Limb (tissue), 2 donors: ENCODE measurements around the gene GPR157.
A peak's percentile ranks its signal among the peaks of the same experiment; 100 is the strongest.
"Not testable (repeated sequence)": the region's sequence is repeated elsewhere in the genome, so short reads cannot be mapped to it uniquely, and the experiment has no call there.

ENCODE experiments used
- DNase-seq, 2 donors: peaks; one replicate each; pipeline ENCODE4 v3.0.0-alpha.2; 2016; ENCODE audit errors: extremely low spot score in 2 of 2

Gene GPR157

GRCh38 chr1:9146156-9146555, 17.3 kb upstream of the GPR157 start:
- no peak for DNase-seq

GRCh38 chr1:9145714-9146113, 16.8 kb upstream of the GPR157 start:
- no peak for DNase-seq

GRCh38 chr1:9145021-9145668, 16.2 kb upstream of the GPR157 start:
- no peak for DNase-seq

- not testable (repeated sequence) for DNase-seq
These were observed 15.6 kb upstream of the GPR157 start for GRCh38 chr1:9144494-9144893.

GRCh38 chr1:9143250-9143649, 14.3 kb upstream of the GPR157 start:
- DNase-seq, result no peak

- DNase-seq, result no peak
These were observed 11.0 kb upstream of the GPR157 start for GRCh38 chr1:9139930-9140329.

DNA sequence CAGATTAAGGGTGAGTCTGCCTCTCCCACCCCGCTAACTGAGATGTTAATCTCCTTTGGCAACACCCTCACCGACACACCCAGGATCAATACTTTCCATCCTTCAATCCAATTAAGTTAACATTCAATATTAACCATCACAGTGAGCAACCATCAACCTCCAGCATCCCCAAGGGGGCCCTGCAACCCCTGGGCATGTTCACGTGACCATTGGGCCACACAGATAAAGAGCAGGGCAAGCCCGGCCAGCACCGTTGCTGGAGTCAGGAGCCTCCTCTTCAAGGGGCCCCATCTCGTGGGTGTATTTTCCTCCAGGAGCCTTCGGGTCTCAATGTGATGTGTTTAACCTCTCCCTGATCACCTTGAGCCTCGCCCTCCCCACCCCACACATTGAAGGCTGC, 8.0 kb upstream of the GPR157 start:
- no peak for DNase-seq

DNA sequence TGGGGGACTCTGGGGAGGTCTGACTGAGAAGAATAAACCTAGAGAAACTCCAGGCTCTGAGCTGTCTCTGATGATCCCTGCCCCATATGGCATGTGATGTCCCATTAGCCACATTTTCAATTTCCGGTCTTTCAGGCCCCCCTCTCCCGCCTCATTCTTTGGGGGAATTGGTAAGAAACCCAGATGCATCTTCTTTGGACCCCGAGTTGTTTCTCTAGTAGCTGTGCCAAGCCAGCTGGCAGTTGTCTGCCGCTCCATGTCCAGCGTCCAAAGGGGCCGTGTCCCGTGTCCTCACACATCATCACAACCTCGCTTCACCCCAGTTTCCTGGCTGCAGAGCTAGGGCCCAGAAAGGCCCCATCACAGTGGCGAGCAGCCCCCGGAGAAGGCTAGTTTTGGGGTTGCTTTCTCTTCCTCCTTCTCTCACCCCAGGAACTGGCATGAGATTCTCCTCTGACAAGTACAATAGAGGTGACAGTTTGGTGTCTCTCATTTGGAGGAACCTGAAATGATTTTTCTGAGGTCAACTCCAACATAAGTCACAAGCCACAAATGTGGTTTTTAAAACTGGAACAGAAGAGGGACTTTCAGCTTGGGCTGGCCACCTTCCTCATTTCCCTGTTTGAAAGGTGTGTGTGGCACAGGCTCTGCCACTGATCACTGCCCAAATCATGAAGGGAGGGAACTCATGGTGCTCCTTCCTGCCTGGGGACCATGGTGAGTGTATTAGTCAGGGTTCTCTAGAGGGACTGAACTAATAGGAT, 6.4 kb upstream of the GPR157 start:
- DNase-seq, result no peak

DNA sequence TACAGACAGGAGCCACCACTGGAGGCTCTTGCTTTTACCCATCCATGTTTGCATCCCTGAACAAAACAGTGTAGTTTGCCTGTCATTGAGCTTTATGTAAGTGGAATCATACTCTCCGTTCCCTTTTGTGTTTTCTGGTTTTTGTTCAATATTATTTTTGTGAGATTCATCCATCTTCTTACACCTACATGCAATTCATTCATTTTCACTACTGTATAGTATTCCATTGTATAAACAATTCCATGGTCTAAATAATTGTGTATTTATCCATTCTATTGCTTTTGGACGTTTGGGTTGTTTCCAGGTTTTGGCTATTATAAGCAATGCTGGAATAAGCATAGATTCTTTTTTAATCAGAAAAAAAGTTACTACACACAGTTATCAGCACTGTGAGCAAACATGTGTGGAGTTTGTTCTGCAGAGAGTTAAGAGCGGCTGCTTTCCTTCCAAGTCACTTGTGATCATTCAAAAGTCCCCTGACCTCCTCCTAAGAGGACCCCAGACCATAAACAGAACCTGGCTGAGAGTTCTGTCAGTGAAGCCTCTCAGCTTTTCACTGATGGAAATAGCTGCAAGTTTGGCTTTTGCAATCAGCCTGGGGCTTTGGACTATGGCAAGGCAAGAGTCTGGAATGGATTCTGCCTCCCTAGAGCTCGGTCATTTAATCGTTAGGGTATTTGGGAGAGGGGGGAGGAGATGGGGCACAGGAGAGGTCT, 5.1 kb upstream of the GPR157 start:
- no peak for DNase-seq

GRCh38 chr1:9129266-9130041, 552 bp upstream of the GPR157 start:
- peak in 1 of 2 donors; percentile 86 for DNase-seq

DNA sequence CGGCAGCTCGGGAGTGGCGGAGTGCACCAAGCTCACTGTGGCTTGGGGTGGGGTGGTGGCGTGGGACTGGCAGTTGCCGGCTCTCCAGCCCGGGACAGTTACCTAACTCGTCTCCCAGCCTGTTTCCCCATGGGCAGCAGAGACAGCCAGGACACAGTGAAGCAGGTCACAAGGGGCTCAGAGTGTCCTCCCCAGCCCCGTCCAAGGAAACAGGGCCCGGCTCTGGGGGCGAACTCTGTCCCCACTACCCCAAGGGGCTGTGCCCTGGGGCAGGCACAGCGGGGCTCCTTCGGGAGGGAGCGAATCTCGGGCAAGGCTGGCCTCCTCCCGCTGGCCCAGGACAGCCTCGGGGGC, 759 bp downstream of the GPR157 start:
- DNase-seq, result no peak

- DNase-seq, result no peak
These were observed 1.3 kb downstream of the GPR157 start for GRCh38 chr1:9127395-9128165.

DNA sequence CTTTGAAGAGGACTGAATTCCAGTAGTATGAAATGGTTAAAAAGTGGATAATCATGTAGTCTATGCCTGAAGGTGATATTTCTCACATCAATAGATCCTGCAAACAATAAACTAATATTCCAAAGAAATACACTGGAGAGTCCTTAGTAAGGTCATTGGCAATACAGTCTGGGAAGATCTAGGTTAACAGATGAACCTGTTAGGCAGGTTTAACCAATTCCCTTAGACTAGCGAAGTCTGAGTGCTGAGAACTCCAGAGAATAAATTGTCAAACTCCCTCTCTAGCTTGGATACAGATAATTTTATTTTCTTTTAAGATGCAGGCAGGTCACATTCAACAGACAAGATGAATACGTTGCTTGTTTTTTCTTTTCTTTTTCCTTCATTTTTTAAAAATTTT, 2.4 kb downstream of the GPR157 start:
- DNase-seq, result no peak

- not testable (repeated sequence) for DNase-seq
These were observed 3.1 kb downstream of the GPR157 start for GRCh38 chr1:9125847-9126246.

DNA sequence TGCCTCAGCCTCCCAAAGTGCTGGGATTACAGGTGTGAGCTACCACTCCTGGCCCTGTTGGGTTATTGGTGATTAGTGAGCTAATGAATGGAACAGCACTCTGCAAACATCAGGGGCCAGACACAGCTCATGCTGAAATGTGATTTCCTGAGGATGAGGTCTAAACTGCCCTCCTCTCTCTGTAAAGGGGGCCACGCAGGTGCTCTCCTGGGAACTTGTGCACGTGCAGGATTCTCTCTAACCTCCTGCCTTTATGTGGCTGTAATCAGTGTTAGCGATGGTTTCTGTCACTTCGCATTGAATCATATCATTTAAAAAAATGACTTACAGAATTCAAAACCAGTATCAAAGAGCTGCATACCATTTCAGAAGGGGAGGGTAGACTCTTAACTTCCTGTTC, 3.6 kb downstream of the GPR157 start:
- no peak for DNase-seq

GRCh38 chr1:9124389-9124788, 4.5 kb downstream of the GPR157 start:
- DNase-seq, result not testable (repeated sequence)

- not testable (repeated sequence) for DNase-seq
These were observed 5.2 kb downstream of the GPR157 start for GRCh38 chr1:9123665-9124064.

GRCh38 chr1:9121496-9122409, 7.1 kb downstream of the GPR157 start:
- DNase-seq, result no peak

DNA sequence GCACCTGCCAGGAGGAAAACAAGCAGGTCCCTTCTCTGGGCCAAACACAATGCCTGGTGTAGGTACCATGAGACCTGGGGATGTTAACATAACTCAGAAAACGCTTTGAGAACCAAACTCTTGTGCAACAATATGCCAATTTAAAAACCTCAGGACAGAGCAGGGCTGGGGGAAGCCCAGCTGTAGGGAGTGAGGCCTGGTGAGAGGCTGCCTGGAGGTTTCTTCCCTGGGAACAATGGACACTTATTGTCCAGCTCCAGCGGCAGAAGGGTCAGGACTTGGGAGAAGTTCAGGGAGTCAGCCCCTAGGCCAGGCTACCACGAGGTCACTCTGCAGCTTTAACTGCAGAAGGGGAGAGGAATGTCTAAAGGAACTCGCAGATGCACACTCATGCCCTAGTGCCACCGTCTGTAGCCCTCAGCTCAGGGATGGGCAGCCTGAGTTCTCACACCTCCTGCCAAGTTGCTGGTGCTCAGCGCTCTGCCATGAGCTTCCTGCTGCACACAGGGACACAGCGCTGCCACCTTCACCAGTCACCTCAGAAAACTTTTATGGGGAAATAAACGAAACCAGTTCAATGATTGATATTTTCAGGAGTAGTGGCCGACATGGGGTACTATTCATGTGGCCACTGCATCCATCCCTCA, 8.5 kb downstream of the GPR157 start:
- no peak for DNase-seq
